HG03558 (cell line): ENCODE data around the gene CACNA1C.

ENCODE experiments used
- ATAC-seq: cut with Tn5 transposase; IDR thresholded peaks from one replicate; pipeline ENCODE4 v1.9.1; 2021; ENCODE audit warnings: moderate number of reproducible peaks; ENCODE audit not compliant: unreplicated experiment; ENCODE audit errors: extremely low read depth

The CACNA1C gene

GRCh38 chr12:2614341-2614740, 561.6 kb downstream of the CACNA1C start:
- ATAC-seq: no peak

GRCh38 chr12:2615665-2616402, 563.0 kb downstream of the CACNA1C start:
- ATAC-seq: no peak

GRCh38 chr12:2616763-2617162, 564.0 kb downstream of the CACNA1C start:
- ATAC-seq: no peak

GRCh38 chr12:2617365-2617764, 564.6 kb downstream of the CACNA1C start:
- ATAC-seq: no peak

GRCh38 chr12:2618291-2618995, 565.7 kb downstream of the CACNA1C start:
- ATAC-seq: no peak

GRCh38 chr12:2619136-2619535, 566.3 kb downstream of the CACNA1C start:
- no peak for ATAC-seq

GRCh38 chr12:2622460-2622859, 569.7 kb downstream of the CACNA1C start:
- ATAC-seq: no peak

GRCh38 chr12:2623472-2623871, 570.7 kb downstream of the CACNA1C start:
- no peak for ATAC-seq

- ATAC-seq: no peak
Observed at GRCh38 chr12:2624543-2625288, 571.9 kb downstream of the CACNA1C start.

- no peak for ATAC-seq
Observed at GRCh38 chr12:2625289-2625612, 572.5 kb downstream of the CACNA1C start.

GRCh38 chr12:2627076-2627834, 574.5 kb downstream of the CACNA1C start:
- no peak for ATAC-seq

GRCh38 chr12:2627835-2628191, 575.0 kb downstream of the CACNA1C start:
- no peak for ATAC-seq

- no peak for ATAC-seq
Observed at GRCh38 chr12:2628401-2628800, 575.6 kb downstream of the CACNA1C start.

- no peak for ATAC-seq
Observed at GRCh38 chr12:2629051-2629450, 576.3 kb downstream of the CACNA1C start.

GRCh38 chr12:2631653-2632350, 579.0 kb downstream of the CACNA1C start:
- ATAC-seq: no peak

GRCh38 chr12:2633176-2633824, 580.5 kb downstream of the CACNA1C start:
- ATAC-seq: no peak

- ATAC-seq: no peak
Observed at GRCh38 chr12:2633825-2634200, 581.0 kb downstream of the CACNA1C start.

GRCh38 chr12:2634471-2634870, 581.7 kb downstream of the CACNA1C start:
- ATAC-seq: no peak

- ATAC-seq: no peak
Observed at GRCh38 chr12:2636741-2637340, 584.1 kb downstream of the CACNA1C start.
